Measurements from ENCODE around the gene KRTAP21-3.

DNA sequence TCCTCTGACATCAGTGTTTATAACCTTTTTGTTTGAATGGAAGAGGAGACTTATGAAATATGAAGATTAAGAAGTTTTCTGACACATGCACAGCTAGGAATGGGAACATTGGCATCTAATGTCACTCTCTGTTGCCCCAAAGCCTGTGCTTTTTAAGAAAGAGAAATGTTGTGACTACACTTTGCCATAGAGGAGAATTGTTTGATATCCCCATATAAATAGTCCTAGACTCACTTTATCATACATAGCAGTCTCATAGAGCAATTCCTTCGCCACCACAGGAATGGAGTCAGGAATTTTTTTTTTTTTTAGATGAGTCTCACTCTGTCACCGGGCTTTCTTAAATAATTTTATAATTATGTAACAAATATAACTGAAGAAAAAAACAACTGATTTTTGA is 1.5 kb downstream of the KRTAP21-3 start:
- TF ChIP-seq CTCF (conservative IDR thresholded peaks at IDR 0.05; ENCODE audit: low read length) (no peak), EZH2phosphoT487 (IDR thresholded peaks at IDR 0.05; ENCODE audit: borderline replicate concordance, low read depth, low read length) (no peak)
